DND-41 (cell line): ENCODE data around the gene PCDHGA7.

Source experiments
- CTCF ChIP-seq: IDR thresholded peaks from 2 replicates; pipeline ENCODE4 v1.5.1; 2012; ENCODE audit warnings: borderline replicate concordance, low read length, moderate library complexity, mild to moderate bottlenecking; ENCODE audit not compliant: poor library complexity, severe bottlenecking; ENCODE audit errors: extremely low read depth
- EZH2 ChIP-seq: IDR thresholded peaks from 3 replicates; pipeline ENCODE4 v1.6.1; 2012; ENCODE audit warnings: borderline replicate concordance, low read depth, mild to moderate bottlenecking, moderate library complexity, low read length, inconsistent platforms; ENCODE audit not compliant: severe bottlenecking

DNA sequence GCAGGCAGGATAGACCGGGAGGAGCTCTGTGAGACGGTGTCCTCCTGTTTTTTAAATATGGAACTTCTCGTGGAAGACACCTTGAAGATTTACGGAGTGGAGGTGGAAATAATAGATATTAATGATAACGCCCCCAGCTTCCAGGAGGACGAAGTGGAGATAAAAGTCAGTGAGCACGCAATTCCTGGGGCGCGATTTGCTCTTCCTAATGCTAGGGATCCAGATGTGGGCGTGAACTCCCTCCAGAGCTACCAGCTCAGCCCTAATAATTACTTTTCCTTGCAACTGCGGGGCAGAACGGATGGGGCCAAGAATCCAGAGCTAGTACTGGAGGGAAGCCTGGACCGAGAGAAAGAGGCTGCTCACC lies 38.9 kb downstream of the PCDHGA7 start:
- TF ChIP-seq EZH2 (no peak), CTCF (no peak)
